Measurements from ENCODE around the gene SLC35F3. TPM values are rescaled to one million over a fixed set of nuclear protein-coding genes. Genes with fewer than 3 reads are reported as not detected.

SLC35F3 gene
- total RNA-seq, 1 experiment from 2014 or later, result not detected

GRCh38 chr1:234102583-234102982, 198.1 kb downstream of the SLC35F3 start:
- Mint-ChIP-seq H3K9me3 (ENCODE audit: unreplicated experiment) (no peaks in the 10 kb centered on the region), H3K36me3 (ENCODE audit: insufficient read depth, unreplicated experiment) (no peaks in the 10 kb centered on the region), H3K4me1 (ENCODE audit: low read depth, unreplicated experiment) (no peaks in the 10 kb centered on the region), H3K27ac (ENCODE audit: unreplicated experiment) (no peak overlapping the region), H3K27me3 (ENCODE audit: insufficient read depth, unreplicated experiment) (peaks cover 23% of the 10 kb centered on the region), H3K4me3 (ENCODE audit: unreplicated experiment) (no peak overlapping the region)
- H3K4me1 ChIP-seq, result no peaks in the 10 kb centered on the region
- POLR2A ChIA-PET, result no interaction called here
- no peak overlapping the region for H3K4me3 ChIP-seq (ENCODE audit: low read depth, low read length)
- no peaks in the 10 kb centered on the region for H3K36me3 ChIP-seq (ENCODE audit: control insufficient read depth, insufficient read depth, low read length)
- DNase-seq, result no peak
- intact Hi-C loops (cut with micrococcal nuclease; ENCODE audit: unreplicated experiment), result no loop called here
- TF ChIP-seq CTCF (IDR thresholded peaks at IDR 0.05; ENCODE audit: insufficient read depth in 1 of 2, low read depth in 1 of 2, low read length in 1 of 2, severe bottlenecking in 1 of 2, unreplicated experiment in 1 of 2), result no peak
- CTCF ChIA-PET, result no interaction called here
- no TSS peak for BruUV-seq (replicated peaks)
- H3K9me3 ChIP-seq, result no peaks in the 10 kb centered on the region
- H3K27me3 ChIP-seq (replicated peaks; ENCODE audit: control insufficient read depth, insufficient read depth, low read length), result no peaks in the 10 kb centered on the region; the same call in 1 of the 2 replicates

GRCh38 chr1:234103198-234103597, 198.7 kb downstream of the SLC35F3 start:
- Histone ChIP-seq H3K9me3 (no peaks in the 10 kb centered on the region), H3K36me3 (ENCODE audit: control insufficient read depth, insufficient read depth, low read length) (no peaks in the 10 kb centered on the region), H3K27me3 (replicated peaks; ENCODE audit: control insufficient read depth, insufficient read depth, low read length) (no peaks in the 10 kb centered on the region; the same call in 1 of the 2 replicates), H3K4me1 (no peaks in the 10 kb centered on the region), H3K4me3 (ENCODE audit: low read depth, low read length) (no peak overlapping the region)
- no peak for DNase-seq
- CTCF ChIA-PET, result no interaction called here
- POLR2A ChIA-PET, result no interaction called here
- Mint-ChIP-seq H3K9me3 (ENCODE audit: unreplicated experiment) (no peaks in the 10 kb centered on the region), H3K27me3 (ENCODE audit: insufficient read depth, unreplicated experiment) (peaks cover 23% of the 10 kb centered on the region), H3K4me1 (ENCODE audit: low read depth, unreplicated experiment) (no peaks in the 10 kb centered on the region), H3K4me3 (ENCODE audit: unreplicated experiment) (no peak overlapping the region), H3K27ac (ENCODE audit: unreplicated experiment) (no peak overlapping the region), H3K36me3 (ENCODE audit: insufficient read depth, unreplicated experiment) (no peaks in the 10 kb centered on the region)
- no TSS peak for BruUV-seq (replicated peaks)
- no peak for TF ChIP-seq CTCF (IDR thresholded peaks at IDR 0.05; ENCODE audit: insufficient read depth in 1 of 2, low read depth in 1 of 2, low read length in 1 of 2, severe bottlenecking in 1 of 2, unreplicated experiment in 1 of 2)
- intact Hi-C loops (cut with micrococcal nuclease; ENCODE audit: unreplicated experiment), result no loop called here

GRCh38 chr1:234106032-234106431, 201.6 kb downstream of the SLC35F3 start:
- Mint-ChIP-seq H3K27me3 (ENCODE audit: insufficient read depth, unreplicated experiment) (peaks cover 26% of the 10 kb centered on the region), H3K27ac (ENCODE audit: unreplicated experiment) (no peak overlapping the region), H3K4me1 (ENCODE audit: low read depth, unreplicated experiment) (no peaks in the 10 kb centered on the region), H3K4me3 (ENCODE audit: unreplicated experiment) (no peak overlapping the region), H3K36me3 (ENCODE audit: insufficient read depth, unreplicated experiment) (no peaks in the 10 kb centered on the region), H3K9me3 (ENCODE audit: unreplicated experiment) (no peaks in the 10 kb centered on the region)
- no peak for TF ChIP-seq CTCF (IDR thresholded peaks at IDR 0.05; ENCODE audit: insufficient read depth in 1 of 2, low read depth in 1 of 2, low read length in 1 of 2, severe bottlenecking in 1 of 2, unreplicated experiment in 1 of 2)
- ChIA-PET POLR2A (no interaction called here), CTCF (interaction anchor here (0.8 kb wide), 1 partner anchor 9 kb away, joined by 3 read pairs; no protein-coding TSS in a partner anchor)
- Histone ChIP-seq H3K4me1 (no peaks in the 10 kb centered on the region), H3K27me3 (replicated peaks; ENCODE audit: control insufficient read depth, insufficient read depth, low read length) (no peaks in the 10 kb centered on the region; the same call in 1 of the 2 replicates), H3K4me3 (ENCODE audit: low read depth, low read length) (no peak overlapping the region), H3K36me3 (ENCODE audit: control insufficient read depth, insufficient read depth, low read length) (no peaks in the 10 kb centered on the region), H3K9me3 (no peaks in the 10 kb centered on the region)
- no peak for DNase-seq
- intact Hi-C loops (cut with micrococcal nuclease; ENCODE audit: unreplicated experiment), result no loop called here
- no TSS peak for BruUV-seq (replicated peaks)
